Aorta (tissue), 5 donors: ENCODE measurements around the gene SUSD2. TPM values are rescaled to one million over a fixed set of nuclear protein-coding genes. Genes with fewer than 3 reads are reported as not detected.
A peak's percentile ranks its signal among the peaks of the same experiment; 100 is the strongest.
"Not testable (repeated sequence)": the region's sequence is repeated elsewhere in the genome, so short reads cannot be mapped to it uniquely, and the experiment has no call there.

Experiments
- ATAC-seq: fragments of 200-7000 bp; cut with Tn5 transposase; one replicate; pipeline ENCODE4 v1.9.1; 2022; ENCODE audit warnings: moderate library complexity; ENCODE audit not compliant: low FRiP score
- DNase-seq, 2 donors: peaks; one replicate each; pipeline ENCODE4 v3.0.0-alpha.2; 2020
- H3K27ac ChIP-seq, 2 donors: one replicate each; pipeline ENCODE4 v1.5.1; 2013; ENCODE audit warnings: low read length in 2 of 2, mild to moderate bottlenecking in 2 of 2, moderate library complexity in 2 of 2, control low read depth in 1 of 2, inconsistent platforms in 1 of 2, low read depth in 1 of 2
- H3K27me3 ChIP-seq, 2 donors: one replicate each; pipeline ENCODE4 v1.6.1; 2013; ENCODE audit warnings: control low read depth in 1 of 2, low read length in 1 of 2, mild to moderate bottlenecking in 1 of 2, moderate library complexity in 1 of 2; ENCODE audit not compliant: insufficient read depth in 2 of 2, control insufficient read depth in 1 of 2
- H3K36me3 ChIP-seq, 2 donors: one replicate each; pipeline ENCODE4 v1.6.1; 2013; ENCODE audit warnings: control low read depth in 1 of 2, low read length in 1 of 2, mild to moderate bottlenecking in 1 of 2; ENCODE audit not compliant: insufficient read depth in 2 of 2, control insufficient read depth in 1 of 2
- H3K4me1 ChIP-seq, 2 donors: one replicate each; pipeline ENCODE4 v1.6.1; 2013; ENCODE audit warnings: low read length in 2 of 2, control low read depth in 1 of 2, mild to moderate bottlenecking in 1 of 2, moderate library complexity in 1 of 2; ENCODE audit not compliant: insufficient read depth in 2 of 2, control insufficient read depth in 1 of 2
- H3K4me3 ChIP-seq, 2 donors: one replicate each; pipeline ENCODE4 v1.5.1; 2013; ENCODE audit warnings: low read length in 2 of 2, control low read depth in 1 of 2, mild to moderate bottlenecking in 1 of 2
- H3K9me3 ChIP-seq: one replicate; pipeline ENCODE4 v1.6.1; 2013; ENCODE audit warnings: mild to moderate bottlenecking, low read length; ENCODE audit not compliant: control insufficient read depth
- WGBS, 2 donors: extraction: QIAGEN DNeasy Blood & Tissue Kit; methylation state at CpG; one replicate each; pipeline ENCODE4 v1.1.7; 2013; 5-methylcytosine and 5-hydroxymethylcytosine counted together
- intact Hi-C, 2 donors: fragments of 100-400 bp; cut with DNase I; formaldehyde crosslinking; loops; one replicate each; pipeline versions ENCODE4 v1.14.2 to v1.15.0; 2022
- long read RNA-seq, 2 donors: library from polyadenylated mRNA; unstranded; transcript quantifications; one replicate each; pipeline ENCODE4 v2.0.0, GENCODE V29; 2020 to 2021
- polyA plus RNA-seq, 2 donors: library from polyadenylated mRNA; stranded (reverse); fragments of 200-250 nt; gene quantifications; one replicate each; pipeline ENCODE4 v1.2.3, GENCODE V29; 2013
- total RNA-seq, 2 donors: library from RNA; stranded (reverse); fragmentation: NEBNext Ultra II Directional; extraction: Animal tissue kit (Norgen Biotek cat#: 25700); gene quantifications; one replicate each; pipeline ENCODE4 v1.2.1, GENCODE V29; 2021
- donor health status: healthy with polysubstance abuse.
- donor health status: Bipolar disorder and iron deficiency.
- donor health status: DM: no; HTN: no; CAD: no.
- donor health status: DM: no; HTN: no; CAD: no.
- donor health status: DM: yes; HTN: yes; CAD: no.

Gene SUSD2, protein sequence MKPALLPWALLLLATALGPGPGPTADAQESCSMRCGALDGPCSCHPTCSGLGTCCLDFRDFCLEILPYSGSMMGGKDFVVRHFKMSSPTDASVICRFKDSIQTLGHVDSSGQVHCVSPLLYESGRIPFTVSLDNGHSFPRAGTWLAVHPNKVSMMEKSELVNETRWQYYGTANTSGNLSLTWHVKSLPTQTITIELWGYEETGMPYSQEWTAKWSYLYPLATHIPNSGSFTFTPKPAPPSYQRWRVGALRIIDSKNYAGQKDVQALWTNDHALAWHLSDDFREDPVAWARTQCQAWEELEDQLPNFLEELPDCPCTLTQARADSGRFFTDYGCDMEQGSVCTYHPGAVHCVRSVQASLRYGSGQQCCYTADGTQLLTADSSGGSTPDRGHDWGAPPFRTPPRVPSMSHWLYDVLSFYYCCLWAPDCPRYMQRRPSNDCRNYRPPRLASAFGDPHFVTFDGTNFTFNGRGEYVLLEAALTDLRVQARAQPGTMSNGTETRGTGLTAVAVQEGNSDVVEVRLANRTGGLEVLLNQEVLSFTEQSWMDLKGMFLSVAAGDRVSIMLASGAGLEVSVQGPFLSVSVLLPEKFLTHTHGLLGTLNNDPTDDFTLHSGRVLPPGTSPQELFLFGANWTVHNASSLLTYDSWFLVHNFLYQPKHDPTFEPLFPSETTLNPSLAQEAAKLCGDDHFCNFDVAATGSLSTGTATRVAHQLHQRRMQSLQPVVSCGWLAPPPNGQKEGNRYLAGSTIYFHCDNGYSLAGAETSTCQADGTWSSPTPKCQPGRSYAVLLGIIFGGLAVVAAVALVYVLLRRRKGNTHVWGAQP
- 10 to 100 TPM; 11.2 to 15.0 TPM for total RNA-seq
- polyA plus RNA-seq: 10 to 100 TPM in 1 of 2 donors, 1 to 10 TPM in 1; 7.1 to 79.5 TPM
- long read RNA-seq, donor 1, partial matches to known transcripts: 8 of 10 reads
- long read RNA-seq, donor 1, other reads (novel, unspliced or antisense): 0 of 10 reads
- long read RNA-seq, donor 2, partial matches to known transcripts: 6 of 7 reads
- long read RNA-seq, donor 2, other reads (novel, unspliced or antisense): 0 of 7 reads

DNA sequence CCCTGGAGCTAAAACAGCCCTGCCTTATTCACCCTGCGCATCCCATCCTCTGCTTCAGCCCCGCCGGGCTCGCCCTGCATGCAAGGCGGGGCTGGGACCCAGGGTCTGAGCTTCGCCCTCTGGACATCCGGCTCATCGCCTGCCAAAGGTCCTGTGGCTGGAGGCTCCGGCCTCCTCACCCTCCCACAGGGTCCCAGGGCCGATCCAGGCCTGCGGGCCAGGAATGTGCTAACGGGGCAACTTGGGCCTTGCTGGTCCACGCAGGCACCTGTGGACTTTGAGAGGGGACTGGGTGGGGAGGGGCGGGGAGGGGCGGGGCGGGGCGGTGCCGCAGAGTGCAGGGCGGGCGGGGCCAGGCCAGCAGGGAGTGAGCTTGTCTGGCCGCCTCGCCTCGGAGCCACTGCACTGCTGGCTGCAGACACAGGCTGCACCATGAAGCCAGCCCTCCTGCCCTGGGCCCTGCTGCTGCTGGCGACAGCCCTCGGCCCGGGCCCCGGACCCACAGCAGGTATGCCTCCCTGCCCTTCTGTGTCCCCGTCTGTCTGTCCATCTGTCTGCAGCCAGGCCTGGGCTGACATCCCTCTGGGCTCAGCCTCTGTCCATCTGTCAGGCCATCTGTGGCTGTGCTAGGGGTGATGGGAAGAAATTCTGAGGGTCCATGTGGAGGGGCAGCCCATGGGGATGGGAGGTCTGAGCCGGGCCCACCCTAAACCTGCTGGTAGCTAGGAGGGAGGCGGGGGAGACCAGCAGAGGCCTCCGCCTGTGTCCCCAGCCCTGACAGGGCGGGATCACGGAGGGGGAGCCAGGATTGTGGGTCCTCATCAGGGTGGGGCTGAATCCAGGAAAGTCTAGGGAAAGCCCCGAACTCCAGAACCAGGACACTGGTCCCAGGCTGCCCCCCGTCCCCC, at the start of gene SUSD2:
TSS of gene SUSD2 (plus strand) at position 400 of the 908 bp plus-strand sequence. CDS start at position 433, 33 bp downstream.
- H3K4me1 ChIP-seq: no peaks in the 10 kb centered on the region
- ATAC-seq (no peak), DNase-seq (peak in 1 of 2 donors; percentile 82)
- no peaks in the 10 kb centered on the region for H3K27me3 ChIP-seq
- 32 to 36% methylated on average over 24 to 35 of the region's 35 CpGs for WGBS, 2 donors
- no peak within 1 kb of the TSS for H3K4me3 ChIP-seq
- H3K27ac ChIP-seq: peak within 1 kb of the TSS in 1 of 2 donors; percentile 30
- intact Hi-C loops: no loop called here
- H3K9me3 ChIP-seq: no peaks in the 10 kb centered on the region
- H3K36me3 ChIP-seq: no peaks in the 10 kb centered on the region

DNA sequence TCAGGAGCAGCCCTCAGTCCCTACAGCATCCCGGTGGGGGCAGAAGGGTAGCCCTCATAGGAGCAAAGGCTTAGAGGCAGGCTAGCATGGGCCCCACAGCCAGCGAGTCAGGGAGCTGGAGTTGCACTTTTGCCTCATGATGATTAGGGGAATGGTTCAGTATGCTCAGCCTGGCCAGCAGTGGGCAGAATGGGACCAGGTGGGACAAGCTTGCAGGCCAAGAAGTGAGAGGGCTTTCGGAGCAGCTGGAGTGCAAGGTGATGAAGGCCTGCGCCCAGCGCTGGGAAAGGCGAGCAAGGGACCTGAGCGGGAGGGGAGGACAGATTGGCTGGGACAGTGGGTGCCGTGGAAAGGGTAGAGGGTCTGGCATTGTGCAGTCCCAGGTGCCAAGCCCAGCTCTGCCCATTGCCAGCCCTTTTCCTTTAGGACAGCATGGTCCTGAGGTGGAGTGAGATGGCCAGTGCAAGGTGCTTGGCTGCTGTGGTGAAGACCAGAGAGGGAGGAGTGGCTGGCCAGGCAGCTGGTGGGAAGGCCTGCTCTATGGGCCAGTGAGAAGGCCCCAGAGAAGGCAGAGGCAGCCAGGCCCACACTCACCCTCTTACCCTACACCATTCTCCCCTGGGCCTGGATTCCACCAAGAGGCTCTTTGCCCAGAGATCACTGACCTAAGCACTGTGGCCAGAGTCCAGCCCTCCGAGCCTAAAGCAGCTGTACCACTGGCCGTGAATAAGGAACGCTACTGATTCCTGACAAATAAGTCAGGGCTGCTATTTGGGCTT, 47.9 kb upstream of the SUSD2 start:
- no peaks in the 10 kb centered on the region for H3K27me3 ChIP-seq
- H3K4me1 ChIP-seq: no peaks in the 10 kb centered on the region
- H3K36me3 ChIP-seq: no peaks in the 10 kb centered on the region
- DNase-seq (no peak), ATAC-seq (peak; percentile 6)
- WGBS, 2 donors: 74 to 77% methylated on average over 11 of the region's 11 CpGs
- intact Hi-C loops: no loop called here
- H3K27ac ChIP-seq: no peak overlapping the region
- H3K9me3 ChIP-seq: no peaks in the 10 kb centered on the region
- H3K4me3 ChIP-seq: no peak overlapping the region

DNA sequence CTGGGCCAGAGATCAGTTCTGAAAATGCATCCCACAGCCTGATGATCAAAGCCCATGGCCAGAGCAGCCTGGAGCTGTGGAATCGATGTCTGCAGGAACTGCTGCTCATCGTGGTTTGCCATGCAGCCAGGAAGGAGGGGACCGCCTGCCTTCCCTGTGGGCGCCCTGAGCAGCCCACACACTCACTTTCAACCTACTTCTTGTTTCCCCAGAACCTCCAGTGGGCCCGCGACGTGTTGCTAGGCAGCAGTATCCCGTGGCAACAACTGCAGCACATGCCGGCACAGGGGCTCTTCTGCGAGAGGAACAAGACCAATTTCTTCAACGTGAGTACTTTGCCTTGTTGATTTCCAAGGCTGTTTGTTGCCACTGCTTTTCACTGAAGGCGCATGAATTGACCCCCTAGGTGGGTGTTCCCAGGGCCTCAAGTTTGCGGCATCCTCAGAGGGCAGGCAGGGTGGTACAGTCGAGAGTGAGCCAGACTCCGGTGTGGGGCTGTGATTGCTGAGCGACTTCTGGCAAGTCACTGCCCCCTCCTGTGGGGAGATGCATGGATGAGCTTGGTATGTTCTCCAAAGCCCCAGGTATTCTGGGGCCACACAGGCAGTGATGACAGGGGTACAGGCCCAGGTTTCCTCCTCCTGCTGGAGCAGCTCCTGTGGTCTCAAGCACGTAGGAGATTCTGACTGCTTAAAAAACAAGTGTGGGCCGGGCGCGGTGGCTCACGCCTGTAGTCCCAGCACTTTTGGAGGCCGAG, 47.0 kb upstream of the SUSD2 start:
- H3K4me1 ChIP-seq: no peaks in the 10 kb centered on the region
- ATAC-seq: no peak
- no peak overlapping the region for H3K4me3 ChIP-seq
- no peaks in the 10 kb centered on the region for H3K9me3 ChIP-seq
- no peak overlapping the region for H3K27ac ChIP-seq
- peak in 1 of 2 donors; percentile 78 for DNase-seq
- H3K27me3 ChIP-seq: no peaks in the 10 kb centered on the region
- intact Hi-C loops: no loop called here
- no peaks in the 10 kb centered on the region for H3K36me3 ChIP-seq
- 83 to 84% methylated on average over 22 of the region's 22 CpGs for WGBS, 2 donors

DNA sequence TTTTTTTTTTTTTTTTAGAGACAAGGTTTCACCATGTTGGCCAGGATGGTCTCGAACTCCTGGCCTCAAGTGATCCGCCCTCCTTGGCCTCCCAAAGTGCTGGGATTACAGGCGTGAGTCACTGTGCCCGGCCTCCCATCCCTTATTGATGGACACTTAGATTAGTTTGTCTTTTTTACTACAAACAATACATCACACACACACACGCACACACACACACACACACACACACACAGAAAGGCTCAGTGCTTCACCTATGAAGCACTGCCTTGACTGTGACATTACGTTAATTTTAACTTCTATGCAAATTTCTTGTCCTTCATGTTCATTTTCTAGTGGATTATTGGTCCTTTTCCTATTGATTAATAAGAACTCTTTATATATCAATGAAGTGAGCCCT, 44.8 kb upstream of the SUSD2 start:
- H3K4me3 ChIP-seq, DNase-seq, ATAC-seq, H3K27me3 ChIP-seq, H3K9me3 ChIP-seq, H3K27ac ChIP-seq, H3K4me1 ChIP-seq, intact Hi-C loops, H3K36me3 ChIP-seq: not testable (repeated sequence)
- WGBS, 2 donors: 95 to 96% methylated on average over 6 of the region's 6 CpGs

DNA sequence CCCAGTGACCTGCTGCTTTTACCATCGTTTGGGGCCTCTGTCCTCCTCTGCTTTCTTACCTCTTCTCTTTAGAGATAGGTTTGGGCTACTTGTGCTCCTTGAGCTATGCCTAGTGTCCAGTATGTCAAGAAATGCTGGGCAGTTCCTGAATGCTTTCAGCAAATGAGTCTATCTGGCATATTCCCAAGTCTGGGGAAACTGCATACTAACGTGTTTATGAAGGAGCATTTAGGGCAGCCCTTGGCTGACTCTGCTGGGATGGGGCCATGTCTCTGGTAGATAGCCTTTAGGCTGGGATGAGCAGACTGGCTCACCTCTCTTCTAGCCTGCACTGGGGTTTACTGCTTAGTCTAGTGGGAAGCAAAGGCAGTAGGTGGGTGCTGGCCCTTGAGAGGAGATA, 43.7 kb upstream of the SUSD2 start:
- WGBS, 2 donors: 3 to 10% methylated on average over 2 of the region's 2 CpGs
- Histone ChIP-seq H3K27me3 (no peaks in the 10 kb centered on the region), H3K27ac (peak overlapping the region in 1 of 2 donors; percentile 28), H3K36me3 (no peaks in the 10 kb centered on the region), H3K4me1 (no peaks in the 10 kb centered on the region), H3K4me3 (no peak overlapping the region), H3K9me3 (no peaks in the 10 kb centered on the region)
- no peak for DNase-seq
- no peak for ATAC-seq
- intact Hi-C loops: no loop called here

DNA sequence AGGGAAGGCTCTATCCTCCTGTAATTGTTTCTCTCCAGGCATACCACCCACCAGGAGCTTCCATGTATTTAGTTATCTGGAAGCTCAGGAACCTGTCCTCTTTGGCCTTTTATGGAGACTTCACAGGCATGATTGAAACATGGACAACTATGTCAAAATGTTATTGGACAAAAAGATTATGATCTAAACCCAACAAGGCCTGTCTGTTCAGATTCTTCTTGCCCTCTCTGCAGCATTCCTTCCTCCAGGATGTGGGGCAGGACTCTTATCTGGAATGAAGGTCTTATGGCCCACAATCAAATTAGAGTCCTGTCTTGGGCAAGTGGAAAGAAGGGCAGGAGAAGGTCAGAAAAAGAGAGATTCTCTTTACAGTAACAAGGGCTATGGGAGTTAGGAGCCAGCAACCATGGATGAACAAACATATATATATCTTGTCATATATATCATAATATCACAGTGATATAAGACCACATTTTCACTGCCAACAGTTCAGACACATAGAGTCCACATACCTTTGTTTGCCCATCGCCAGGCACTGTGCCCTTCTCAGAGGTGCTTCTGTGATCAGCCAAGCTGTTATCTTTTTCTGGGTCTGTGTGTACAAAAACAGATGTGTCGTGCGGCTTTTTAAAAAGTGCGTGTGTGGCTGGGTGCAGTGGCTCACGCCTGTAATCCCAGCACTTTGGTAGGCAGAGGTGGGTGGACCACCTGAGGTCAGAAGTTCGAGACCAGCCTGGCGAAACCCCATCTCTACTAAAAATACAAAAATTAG, 42.5 kb upstream of the SUSD2 start:
- no peak overlapping the region for H3K4me3 ChIP-seq
- H3K9me3 ChIP-seq: no peaks in the 10 kb centered on the region
- H3K4me1 ChIP-seq: no peaks in the 10 kb centered on the region
- no peaks in the 10 kb centered on the region for H3K27me3 ChIP-seq
- DNase-seq (no peak), ATAC-seq (no peak)
- no peak overlapping the region for H3K27ac ChIP-seq
- no peaks in the 10 kb centered on the region for H3K36me3 ChIP-seq
- 92 to 94% methylated on average over 7 of the region's 7 CpGs for WGBS, 2 donors
- intact Hi-C loops: no loop called here

DNA sequence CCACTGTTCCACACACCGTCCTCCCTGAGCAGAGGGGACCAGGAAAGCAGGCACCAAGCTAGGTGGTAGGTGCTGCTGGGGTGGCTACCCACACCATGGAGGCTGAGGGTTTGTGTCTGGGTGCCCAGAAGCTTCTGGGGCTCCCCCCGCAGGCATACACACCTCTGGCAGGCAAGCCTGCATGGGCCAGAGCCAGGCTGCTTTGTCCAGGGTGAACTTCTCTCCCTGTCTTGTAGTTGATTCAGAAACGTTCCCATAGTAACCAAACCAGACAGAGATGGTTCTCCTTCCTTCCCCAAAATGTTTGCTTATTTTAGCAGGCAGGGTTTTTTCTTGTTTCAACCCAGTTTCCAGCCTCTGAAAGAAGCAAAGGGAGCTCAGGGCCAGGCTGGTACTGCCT, 40.9 kb upstream of the SUSD2 start:
- no peaks in the 10 kb centered on the region for H3K36me3 ChIP-seq
- intact Hi-C loops: no loop called here
- ATAC-seq (peak; percentile 65), DNase-seq (peak in 1 of 2 donors; percentile 84)
- H3K4me3 ChIP-seq: no peak overlapping the region
- WGBS, 2 donors: 16 to 24% methylated on average over 3 of the region's 3 CpGs
- H3K27ac ChIP-seq: peak overlapping the region; percentile 1 to 84
- H3K4me1 ChIP-seq: no peaks in the 10 kb centered on the region
- no peaks in the 10 kb centered on the region for H3K27me3 ChIP-seq
- no peaks in the 10 kb centered on the region for H3K9me3 ChIP-seq
